IPS-NIHi11 (cell line): ENCODE measurements around the gene NCOA1.
"Not testable (repeated sequence)": the region's sequence is repeated elsewhere in the genome, so short reads cannot be mapped to it uniquely, and the experiment has no call there.

Source experiments
- DNase-seq: peaks from one replicate; pipeline ENCODE4 v3.0.0; 2012; ENCODE audit warnings: mixed read lengths, low spot score

The NCOA1 gene

GRCh38 chr2:24577481-24577880 lies 86.4 kb downstream of the NCOA1 start:
- DNase-seq: no peak

- no peak for DNase-seq
These were observed 88.2 kb downstream of the NCOA1 start for GRCh38 chr2:24579053-24579803.

- DNase-seq: no peak
These were observed 89.5 kb downstream of the NCOA1 start for GRCh38 chr2:24580561-24580960.

GRCh38 chr2:24581971-24582370 lies 90.9 kb downstream of the NCOA1 start:
- not testable (repeated sequence) for DNase-seq

- no peak for DNase-seq
These were observed 95.9 kb downstream of the NCOA1 start for GRCh38 chr2:24586955-24587354.

GRCh38 chr2:24588294-24588693 lies 97.2 kb downstream of the NCOA1 start:
- DNase-seq: no peak

- DNase-seq: no peak
These were observed 101.5 kb downstream of the NCOA1 start for GRCh38 chr2:24592441-24593100.

GRCh38 chr2:24594283-24594682 lies 103.2 kb downstream of the NCOA1 start:
- no peak for DNase-seq

- DNase-seq: no peak
These were observed 106.3 kb downstream of the NCOA1 start for GRCh38 chr2:24597181-24597870.

- DNase-seq: not testable (repeated sequence)
These were observed 109.1 kb downstream of the NCOA1 start for GRCh38 chr2:24600140-24600539.

- DNase-seq: no peak
These were observed 120.6 kb downstream of the NCOA1 start for GRCh38 chr2:24611631-24612030.

GRCh38 chr2:24613154-24613814 lies 122.2 kb downstream of the NCOA1 start:
- peak; percentile 52 for DNase-seq

- DNase-seq: no peak
These were observed 125.6 kb downstream of the NCOA1 start for GRCh38 chr2:24616616-24617015.

- DNase-seq: no peak
These were observed 126.4 kb downstream of the NCOA1 start for GRCh38 chr2:24617424-24617823.

GRCh38 chr2:24618144-24618543 lies 127.1 kb downstream of the NCOA1 start:
- DNase-seq: no peak

GRCh38 chr2:24618680-24619079 lies 127.6 kb downstream of the NCOA1 start:
- DNase-seq: no peak

- no peak for DNase-seq
These were observed 129.9 kb downstream of the NCOA1 start for GRCh38 chr2:24620936-24621335.

- DNase-seq: no peak
These were observed 130.9 kb downstream of the NCOA1 start for GRCh38 chr2:24621779-24622538.

GRCh38 chr2:24623535-24623934 lies 132.5 kb downstream of the NCOA1 start:
- no peak for DNase-seq

- DNase-seq: no peak
These were observed 134.7 kb downstream of the NCOA1 start for GRCh38 chr2:24625728-24626127.

- peak; percentile 12 for DNase-seq
These were observed 135.1 kb downstream of the NCOA1 start for GRCh38 chr2:24626131-24626530.

- DNase-seq: no peak
These were observed 137.7 kb downstream of the NCOA1 start for GRCh38 chr2:24628746-24629145.
